ENCODE measurements around the gene HERC2.

DNA sequence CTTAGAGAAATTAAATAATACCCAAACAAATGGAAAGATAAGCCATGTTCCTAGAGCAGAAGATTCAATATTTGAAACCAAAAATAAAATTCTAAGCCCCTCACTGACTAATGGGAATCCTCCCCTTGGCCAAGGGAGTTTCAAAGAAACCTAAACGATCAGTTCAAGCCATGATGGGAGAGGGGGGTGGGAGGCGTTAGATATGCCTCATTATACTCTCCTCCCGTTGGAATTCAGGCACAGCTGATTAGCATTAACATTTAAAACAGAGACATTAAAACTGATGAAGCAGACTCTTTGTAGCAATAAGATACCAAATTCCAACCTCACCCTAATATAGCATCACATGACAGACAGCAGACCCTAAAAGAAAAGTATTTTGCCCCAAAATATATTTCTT lies 255.7 kb downstream of the HERC2 start:
- no peak for TF ChIP-seq POLR2A (IDR thresholded peaks at IDR 0.05; ENCODE audit: extremely low read depth, insufficient read length)
- TF ChIP-seq CTCF (IDR thresholded peaks at IDR 0.05; ENCODE audit: low read depth, low read length), result no peak
